ENCODE measurements around the gene IFI16.
"Not testable (repeated sequence)": the region's sequence is repeated elsewhere in the genome, so short reads cannot be mapped to it uniquely, and the experiment has no call there.

The IFI16 gene

DNA sequence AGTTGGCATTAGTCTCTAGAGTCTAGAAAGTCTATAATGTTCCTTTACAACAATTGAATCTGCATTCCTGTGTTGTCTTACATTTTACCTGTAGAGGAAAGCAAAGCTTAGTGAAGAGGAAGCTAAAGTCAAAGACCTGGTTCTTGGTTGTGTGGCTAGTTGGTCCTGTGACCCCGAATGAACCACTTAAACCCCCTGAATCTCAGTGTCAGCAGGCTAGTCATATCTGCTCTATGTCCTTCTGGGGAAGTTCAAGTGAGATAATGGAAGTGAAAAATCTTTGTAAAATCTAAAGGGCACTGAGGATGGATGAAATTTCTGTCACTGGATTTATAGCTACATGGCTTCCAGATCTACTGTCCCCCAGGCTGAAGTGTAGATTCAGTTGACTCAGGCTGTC, 90.9 kb downstream of the IFI16 start:
- no peak for DNase-seq (ENCODE audit: low spot score)

GRCh38 chr1:159103021-159103420, 93.3 kb downstream of the IFI16 start:
- not testable (repeated sequence) for DNase-seq (ENCODE audit: low spot score)

All from D341Med (cell line).